Measurements from ENCODE around the gene CTTNBP2. TPM values are rescaled to one million over a fixed set of nuclear protein-coding genes. Genes with fewer than 3 reads are reported as not detected.

The CTTNBP2 gene
- total and polyA plus RNA-seq, 10 of the 15 experiments (the other 5 are each of a cell fraction or from before 2014, with no cell fraction given): 0.04 to 0.43 TPM; not detected in 8

DNA sequence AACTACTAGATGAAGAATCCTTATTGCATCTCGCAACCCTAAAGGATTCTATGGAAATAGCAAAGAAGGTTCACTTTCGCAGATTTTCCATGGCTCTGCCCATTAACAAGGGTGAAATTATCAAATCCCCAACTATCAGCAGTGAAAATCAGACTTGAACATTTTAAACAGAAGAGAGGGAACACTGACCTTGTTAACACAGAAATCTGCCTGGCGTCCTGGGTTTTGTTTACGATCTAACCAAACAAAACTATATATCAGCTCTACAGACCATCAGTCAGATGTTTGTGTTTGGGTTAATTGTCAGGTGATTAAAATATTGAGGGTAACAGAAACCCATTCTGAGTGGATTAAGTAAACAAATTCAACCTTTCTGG, 1.9 kb downstream of the CTTNBP2 start (continued):
- TF ChIP-seq, protein P1, sequence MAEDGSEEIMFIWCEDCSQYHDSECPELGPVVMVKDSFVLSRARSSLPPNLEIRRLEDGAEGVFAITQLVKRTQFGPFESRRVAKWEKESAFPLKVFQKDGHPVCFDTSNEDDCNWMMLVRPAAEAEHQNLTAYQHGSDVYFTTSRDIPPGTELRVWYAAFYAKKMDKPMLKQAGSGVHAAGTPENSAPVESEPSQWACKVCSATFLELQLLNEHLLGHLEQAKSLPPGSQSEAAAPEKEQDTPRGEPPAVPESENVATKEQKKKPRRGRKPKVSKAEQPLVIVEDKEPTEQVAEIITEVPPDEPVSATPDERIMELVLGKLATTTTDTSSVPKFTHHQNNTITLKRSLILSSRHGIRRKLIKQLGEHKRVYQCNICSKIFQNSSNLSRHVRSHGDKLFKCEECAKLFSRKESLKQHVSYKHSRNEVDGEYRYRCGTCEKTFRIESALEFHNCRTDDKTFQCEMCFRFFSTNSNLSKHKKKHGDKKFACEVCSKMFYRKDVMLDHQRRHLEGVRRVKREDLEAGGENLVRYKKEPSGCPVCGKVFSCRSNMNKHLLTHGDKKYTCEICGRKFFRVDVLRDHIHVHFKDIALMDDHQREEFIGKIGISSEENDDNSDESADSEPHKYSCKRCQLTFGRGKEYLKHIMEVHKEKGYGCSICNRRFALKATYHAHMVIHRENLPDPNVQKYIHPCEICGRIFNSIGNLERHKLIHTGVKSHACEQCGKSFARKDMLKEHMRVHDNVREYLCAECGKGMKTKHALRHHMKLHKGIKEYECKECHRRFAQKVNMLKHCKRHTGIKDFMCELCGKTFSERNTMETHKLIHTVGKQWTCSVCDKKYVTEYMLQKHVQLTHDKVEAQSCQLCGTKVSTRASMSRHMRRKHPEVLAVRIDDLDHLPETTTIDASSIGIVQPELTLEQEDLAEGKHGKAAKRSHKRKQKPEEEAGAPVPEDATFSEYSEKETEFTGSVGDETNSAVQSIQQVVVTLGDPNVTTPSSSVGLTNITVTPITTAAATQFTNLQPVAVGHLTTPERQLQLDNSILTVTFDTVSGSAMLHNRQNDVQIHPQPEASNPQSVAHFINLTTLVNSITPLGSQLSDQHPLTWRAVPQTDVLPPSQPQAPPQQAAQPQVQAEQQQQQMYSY (CRISPR knock-in tag; IDR thresholded peaks at IDR 0.05): no peak
- TF ChIP-seq PAX5 (IDR thresholded peaks at IDR 0.05; ENCODE audit: borderline replicate concordance, low read depth, low read length): no peak
- no peak for TF ChIP-seq ZSCAN29 (IDR thresholded peaks at IDR 0.05)
- TF ChIP-seq, protein P2, sequence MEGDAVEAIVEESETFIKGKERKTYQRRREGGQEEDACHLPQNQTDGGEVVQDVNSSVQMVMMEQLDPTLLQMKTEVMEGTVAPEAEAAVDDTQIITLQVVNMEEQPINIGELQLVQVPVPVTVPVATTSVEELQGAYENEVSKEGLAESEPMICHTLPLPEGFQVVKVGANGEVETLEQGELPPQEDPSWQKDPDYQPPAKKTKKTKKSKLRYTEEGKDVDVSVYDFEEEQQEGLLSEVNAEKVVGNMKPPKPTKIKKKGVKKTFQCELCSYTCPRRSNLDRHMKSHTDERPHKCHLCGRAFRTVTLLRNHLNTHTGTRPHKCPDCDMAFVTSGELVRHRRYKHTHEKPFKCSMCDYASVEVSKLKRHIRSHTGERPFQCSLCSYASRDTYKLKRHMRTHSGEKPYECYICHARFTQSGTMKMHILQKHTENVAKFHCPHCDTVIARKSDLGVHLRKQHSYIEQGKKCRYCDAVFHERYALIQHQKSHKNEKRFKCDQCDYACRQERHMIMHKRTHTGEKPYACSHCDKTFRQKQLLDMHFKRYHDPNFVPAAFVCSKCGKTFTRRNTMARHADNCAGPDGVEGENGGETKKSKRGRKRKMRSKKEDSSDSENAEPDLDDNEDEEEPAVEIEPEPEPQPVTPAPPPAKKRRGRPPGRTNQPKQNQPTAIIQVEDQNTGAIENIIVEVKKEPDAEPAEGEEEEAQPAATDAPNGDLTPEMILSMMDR (IDR thresholded peaks at IDR 0.05 in 2 of 3, conservative IDR thresholded peaks at IDR 0.05 in 1 of 3; ENCODE audit: control insufficient read depth in 2 of 3, extremely low read depth in 1 of 3, insufficient read depth in 1 of 3, low read depth in 3 of 3, low read length in 3 of 3): no peak
- TF ChIP-seq NFYA (IDR thresholded peaks at IDR 0.05; ENCODE audit: borderline replicate concordance, low read depth, low read length): no peak
- TF ChIP-seq GATAD2B (conservative IDR thresholded peaks at IDR 0.05; ENCODE audit: low read depth): no peak
- TF ChIP-seq POLR2AphosphoS2 (IDR thresholded peaks at IDR 0.05; ENCODE audit: low read depth, low read length): no peak
- TF ChIP-seq MXI1 (IDR thresholded peaks at IDR 0.05; ENCODE audit: low read depth, low read length): no peak
- TF ChIP-seq, protein P3, sequence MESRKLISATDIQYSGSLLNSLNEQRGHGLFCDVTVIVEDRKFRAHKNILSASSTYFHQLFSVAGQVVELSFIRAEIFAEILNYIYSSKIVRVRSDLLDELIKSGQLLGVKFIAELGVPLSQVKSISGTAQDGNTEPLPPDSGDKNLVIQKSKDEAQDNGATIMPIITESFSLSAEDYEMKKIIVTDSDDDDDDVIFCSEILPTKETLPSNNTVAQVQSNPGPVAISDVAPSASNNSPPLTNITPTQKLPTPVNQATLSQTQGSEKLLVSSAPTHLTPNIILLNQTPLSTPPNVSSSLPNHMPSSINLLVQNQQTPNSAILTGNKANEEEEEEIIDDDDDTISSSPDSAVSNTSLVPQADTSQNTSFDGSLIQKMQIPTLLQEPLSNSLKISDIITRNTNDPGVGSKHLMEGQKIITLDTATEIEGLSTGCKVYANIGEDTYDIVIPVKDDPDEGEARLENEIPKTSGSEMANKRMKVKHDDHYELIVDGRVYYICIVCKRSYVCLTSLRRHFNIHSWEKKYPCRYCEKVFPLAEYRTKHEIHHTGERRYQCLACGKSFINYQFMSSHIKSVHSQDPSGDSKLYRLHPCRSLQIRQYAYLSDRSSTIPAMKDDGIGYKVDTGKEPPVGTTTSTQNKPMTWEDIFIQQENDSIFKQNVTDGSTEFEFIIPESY (IDR thresholded peaks at IDR 0.05): no peak
- TF ChIP-seq NBN (IDR thresholded peaks at IDR 0.05): no peak
